Measurements from ENCODE around the gene BRMS1L. TPM values are rescaled to one million over a fixed set of nuclear protein-coding genes. Genes with fewer than 3 reads are reported as not detected.

Gene BRMS1L
- total and polyA plus RNA-seq, 10 donors = 1.9 to 8.0 (median 5.8) TPM

DNA sequence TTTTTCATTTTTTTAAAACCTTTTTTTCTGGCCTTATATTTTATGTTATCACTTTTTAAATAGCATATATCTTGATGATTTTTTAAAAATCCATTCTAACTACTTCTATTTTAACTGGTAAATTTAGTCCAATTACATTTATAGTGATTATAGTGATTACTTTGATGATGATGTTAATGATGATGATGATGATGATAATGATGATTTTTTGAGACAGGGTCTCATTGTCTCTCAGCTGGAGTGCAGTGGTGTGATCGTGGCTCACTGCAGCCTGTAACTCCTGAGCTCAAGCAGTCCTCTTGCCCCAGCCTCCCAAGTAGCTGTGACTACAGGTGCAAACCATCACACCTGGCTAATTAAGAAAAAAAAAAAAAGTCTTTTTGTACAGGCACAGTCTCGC is 27.1 kb downstream of the BRMS1L start:
- Histone ChIP-seq H3K27ac (no peak overlapping the region), H3K4me3 (no peak overlapping the region), H3K36me3 (peaks cover 0 to 43% (median 2%) of the 10 kb centered on the region in 6 donors), H3K27me3 (replicated peaks in 1 of 7) (no peaks in the 10 kb centered on the region), H3K9me3 (peaks cover 0 to 10% (median 4%) of the 10 kb centered on the region in 8 donors), H3K4me1 (peaks cover 0 to 10% (median 0%) of the 10 kb centered on the region in 6 donors)
- WGBS, 5 donors = 94 to 97% (median 95%) methylated on average over 2 of the region's 2 CpGs
- intact Hi-C loops (cut with DNase I; ENCODE audit: low total_unique reads) = no loop called here
- no peak for DNase-seq
- TF ChIP-seq POLR2AphosphoS5 (IDR thresholded peaks at IDR 0.05) = no peak
- TF ChIP-seq, protein P1, sequence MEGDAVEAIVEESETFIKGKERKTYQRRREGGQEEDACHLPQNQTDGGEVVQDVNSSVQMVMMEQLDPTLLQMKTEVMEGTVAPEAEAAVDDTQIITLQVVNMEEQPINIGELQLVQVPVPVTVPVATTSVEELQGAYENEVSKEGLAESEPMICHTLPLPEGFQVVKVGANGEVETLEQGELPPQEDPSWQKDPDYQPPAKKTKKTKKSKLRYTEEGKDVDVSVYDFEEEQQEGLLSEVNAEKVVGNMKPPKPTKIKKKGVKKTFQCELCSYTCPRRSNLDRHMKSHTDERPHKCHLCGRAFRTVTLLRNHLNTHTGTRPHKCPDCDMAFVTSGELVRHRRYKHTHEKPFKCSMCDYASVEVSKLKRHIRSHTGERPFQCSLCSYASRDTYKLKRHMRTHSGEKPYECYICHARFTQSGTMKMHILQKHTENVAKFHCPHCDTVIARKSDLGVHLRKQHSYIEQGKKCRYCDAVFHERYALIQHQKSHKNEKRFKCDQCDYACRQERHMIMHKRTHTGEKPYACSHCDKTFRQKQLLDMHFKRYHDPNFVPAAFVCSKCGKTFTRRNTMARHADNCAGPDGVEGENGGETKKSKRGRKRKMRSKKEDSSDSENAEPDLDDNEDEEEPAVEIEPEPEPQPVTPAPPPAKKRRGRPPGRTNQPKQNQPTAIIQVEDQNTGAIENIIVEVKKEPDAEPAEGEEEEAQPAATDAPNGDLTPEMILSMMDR (IDR thresholded peaks at IDR 0.05 in 8 of 11, conservative IDR thresholded peaks at IDR 0.05 in 3 of 11) = no peak
- TF ChIP-seq POLR2A (IDR thresholded peaks at IDR 0.05) = no peak

GRCh38 chr14:35854696-35855270 is 28.6 kb downstream of the BRMS1L start:
- intact Hi-C loops (cut with DNase I; ENCODE audit: low total_unique reads) = no loop called here
- peaks cover 0 to 10% (median 0%) of the 10 kb centered on the region in 6 donors for H3K4me1 ChIP-seq
- 66 to 81% (median 70%) methylated on average over 1 of the region's 1 CpG for whole genome bisulfite sequencing, 5 donors
- no peak for DNase-seq
- H3K9me3 ChIP-seq = peaks cover 0 to 10% (median 4%) of the 10 kb centered on the region in 8 donors
- TF ChIP-seq POLR2A (IDR thresholded peaks at IDR 0.05) (no peak), POLR2AphosphoS5 (IDR thresholded peaks at IDR 0.05) (no peak)
- TF ChIP-seq, protein P1 (IDR thresholded peaks at IDR 0.05 in 8 of 11, conservative IDR thresholded peaks at IDR 0.05 in 3 of 11) = no peak
- no peak overlapping the region for H3K4me3 ChIP-seq
- peaks cover 0 to 47% (median 2%) of the 10 kb centered on the region in 6 donors for H3K36me3 ChIP-seq
- H3K27ac ChIP-seq = no peak overlapping the region
- H3K27me3 ChIP-seq (replicated peaks in 1 of 7) = no peaks in the 10 kb centered on the region

GRCh38 chr14:35855876-35856481 is 29.8 kb downstream of the BRMS1L start:
- Histone ChIP-seq H3K4me1 (peaks cover 0 to 10% (median 0%) of the 10 kb centered on the region in 6 donors), H3K9me3 (peaks cover 0 to 10% (median 4%) of the 10 kb centered on the region in 8 donors), H3K27ac (no peak overlapping the region), H3K4me3 (no peak overlapping the region), H3K27me3 (replicated peaks in 1 of 7) (no peaks in the 10 kb centered on the region), H3K36me3 (peaks cover 0 to 35% (median 0%) of the 10 kb centered on the region in 6 donors)
- DNase-seq = no peak
- intact Hi-C loops (cut with DNase I; ENCODE audit: low total_unique reads) = no loop called here
- 43 to 64% (median 57%) methylated on average over 6 of the region's 6 CpGs for WGBS, 5 donors
- TF ChIP-seq POLR2A (IDR thresholded peaks at IDR 0.05) (no peak), POLR2AphosphoS5 (IDR thresholded peaks at IDR 0.05) (no peak)
- TF ChIP-seq, protein P1 (IDR thresholded peaks at IDR 0.05 in 8 of 11, conservative IDR thresholded peaks at IDR 0.05 in 3 of 11) = no peak

DNA sequence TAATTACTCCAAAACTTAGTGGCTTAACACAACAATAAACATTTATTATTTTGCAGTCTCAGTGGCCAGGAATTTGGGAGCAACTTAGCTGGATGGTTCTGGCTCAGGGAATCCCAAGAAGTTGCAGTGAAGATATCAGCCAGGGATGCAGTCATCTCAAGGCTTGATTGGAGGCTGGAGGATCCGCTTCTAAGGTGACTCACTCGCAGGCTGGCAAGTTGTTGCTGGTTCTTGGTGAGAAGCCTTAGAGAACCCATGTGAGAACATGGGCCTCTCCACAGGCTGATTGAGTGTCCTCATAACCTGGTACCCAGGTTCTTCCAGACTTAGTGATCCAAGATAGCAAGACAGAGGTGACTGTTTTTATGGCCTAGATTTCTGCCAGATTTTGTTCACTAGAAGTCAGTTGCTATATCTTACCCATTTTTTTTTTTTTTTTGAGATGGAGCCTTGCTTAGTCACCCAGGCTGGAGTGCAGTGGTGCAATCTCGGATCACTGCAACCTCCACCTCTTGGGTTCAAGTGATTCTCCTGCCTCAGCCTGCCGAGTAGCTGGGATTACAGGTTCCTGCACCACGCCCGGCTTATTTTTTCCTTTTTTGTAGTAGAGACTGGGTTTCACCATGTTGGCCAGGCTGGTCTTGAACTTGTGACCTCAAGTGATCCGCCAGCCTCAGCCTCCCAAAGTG is 32.5 kb downstream of the BRMS1L start:
- TF ChIP-seq POLR2AphosphoS5 (IDR thresholded peaks at IDR 0.05) = no peak
- TF ChIP-seq, protein P1 (IDR thresholded peaks at IDR 0.05 in 8 of 11, conservative IDR thresholded peaks at IDR 0.05 in 3 of 11) = no peak
- no peak for TF ChIP-seq POLR2A (IDR thresholded peaks at IDR 0.05)
- intact Hi-C loops (cut with DNase I; ENCODE audit: low total_unique reads) = no loop called here
- no peak overlapping the region for H3K27ac ChIP-seq
- no peaks in the 10 kb centered on the region for H3K27me3 ChIP-seq (replicated peaks in 1 of 7)
- H3K9me3 ChIP-seq = no peaks in the 10 kb centered on the region
- DNase-seq = no peak
- peaks cover 0 to 38% (median 13%) of the 10 kb centered on the region in 6 donors for H3K36me3 ChIP-seq
- no peak overlapping the region for H3K4me3 ChIP-seq
- peaks cover 0 to 10% (median 0%) of the 10 kb centered on the region in 6 donors for H3K4me1 ChIP-seq
- WGBS, 5 donors = 94 to 97% (median 96%) methylated on average over 7 of the region's 7 CpGs
